GM19238 (cell line): ENCODE measurements around the gene MPPED1.

ENCODE experiments used
- DNase-seq: peaks from one replicate; pipeline ENCODE4 v3.0.0; 2011; ENCODE audit warnings: low spot score; ENCODE audit not compliant: insufficient read length

MPPED1 gene

GRCh38 chr22:43392385-43392989, 19.3 kb upstream of the MPPED1 start:
- no peak for DNase-seq

- DNase-seq: no peak
These were observed 18.5 kb upstream of the MPPED1 start for GRCh38 chr22:43393132-43393843.

DNA sequence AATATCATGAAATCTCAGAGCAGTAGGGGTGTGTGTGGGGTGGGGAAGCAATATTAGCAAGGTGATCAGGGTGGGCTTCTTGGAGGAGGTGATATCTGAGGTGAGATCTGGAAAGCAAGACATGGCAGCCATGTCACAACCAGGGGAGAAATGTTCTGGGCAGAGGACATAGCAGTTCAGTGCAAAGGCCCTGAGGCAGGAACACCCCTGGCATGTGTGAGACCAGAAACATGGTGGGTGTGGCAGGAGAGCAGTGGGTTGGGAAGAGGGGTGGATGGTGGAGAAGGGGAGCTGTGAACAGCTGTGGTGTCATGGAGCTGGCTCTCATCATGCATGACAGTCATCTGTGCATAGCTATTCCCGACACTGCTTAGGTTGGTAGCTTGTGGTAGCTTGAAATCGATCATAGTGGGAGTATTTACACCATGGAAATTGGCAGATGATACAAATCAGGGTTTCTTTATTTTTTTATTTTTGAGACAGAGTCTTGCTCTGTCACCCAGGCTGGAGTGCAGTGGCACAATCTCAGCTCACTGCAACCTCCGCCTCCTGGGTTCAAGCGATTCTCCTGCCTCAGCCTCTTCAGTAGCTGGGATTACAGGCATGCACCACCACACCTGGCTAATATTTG, 17.9 kb upstream of the MPPED1 start:
- DNase-seq: no peak

DNA sequence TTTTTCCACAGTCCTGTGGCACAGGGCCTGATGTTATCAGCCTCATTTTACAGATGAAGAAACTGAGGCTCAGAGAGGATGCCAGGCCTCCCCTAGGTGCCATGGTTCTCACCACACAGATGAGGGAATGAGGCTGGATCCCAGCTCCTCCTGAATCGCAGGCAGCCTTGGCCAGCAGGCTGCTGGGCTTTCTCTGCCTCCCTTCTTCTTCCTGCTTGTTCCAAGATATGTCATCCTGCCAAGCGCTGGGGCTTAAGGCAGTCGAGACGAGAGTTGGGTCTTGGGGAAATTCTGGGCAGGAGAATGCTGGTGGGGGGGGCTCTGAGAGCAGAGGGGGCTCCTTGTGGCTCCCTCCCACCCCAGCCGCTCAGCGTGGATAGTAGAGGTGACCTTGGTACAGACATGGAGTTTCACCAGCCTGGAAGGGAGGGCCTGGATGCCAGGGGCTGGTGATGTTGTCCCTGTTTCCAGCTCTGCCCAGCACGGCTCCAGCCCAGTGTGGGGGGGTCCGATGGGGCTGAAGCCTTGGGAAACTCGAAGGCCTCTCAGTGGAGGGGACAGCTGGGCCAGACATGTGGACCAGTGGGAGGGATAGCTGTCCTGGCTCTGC, 16.6 kb upstream of the MPPED1 start:
- DNase-seq: no peak

DNA sequence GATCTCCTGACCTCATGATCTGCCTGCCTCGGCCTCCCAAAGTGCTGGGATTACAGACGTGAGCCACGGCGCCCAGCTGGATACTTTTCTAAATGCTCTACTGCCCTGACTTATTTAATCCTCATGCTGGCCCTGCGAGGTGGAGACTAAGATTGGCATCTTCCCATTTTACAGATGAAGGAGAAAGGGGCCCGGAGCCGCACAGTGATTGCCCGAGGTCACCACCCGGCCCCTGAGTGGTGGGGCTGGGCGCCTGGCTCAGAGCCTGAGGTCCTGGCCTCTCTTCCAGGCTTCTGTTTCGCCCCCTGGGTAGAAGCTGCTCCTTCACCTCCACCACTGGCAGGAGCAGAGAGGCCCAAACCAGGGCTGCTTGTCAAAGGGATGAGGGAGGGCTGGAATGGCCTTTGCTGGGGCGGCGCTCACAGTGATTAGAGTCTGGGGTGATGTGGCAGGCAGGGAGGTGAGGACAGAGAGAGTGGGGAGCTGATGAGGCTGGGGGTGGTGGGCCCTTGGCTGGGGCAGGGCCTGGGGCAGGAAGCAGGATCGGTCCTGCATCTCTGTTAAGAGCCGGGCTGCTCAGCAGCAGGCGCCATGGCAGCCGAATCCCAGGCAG, 15.4 kb upstream of the MPPED1 start:
- DNase-seq: no peak

- DNase-seq: no peak
These were observed 14.8 kb upstream of the MPPED1 start for GRCh38 chr22:43396934-43397457.

- no peak for DNase-seq
These were observed 14.0 kb upstream of the MPPED1 start for GRCh38 chr22:43397766-43398165.

GRCh38 chr22:43398246-43398645, 13.6 kb upstream of the MPPED1 start:
- DNase-seq: no peak

DNA sequence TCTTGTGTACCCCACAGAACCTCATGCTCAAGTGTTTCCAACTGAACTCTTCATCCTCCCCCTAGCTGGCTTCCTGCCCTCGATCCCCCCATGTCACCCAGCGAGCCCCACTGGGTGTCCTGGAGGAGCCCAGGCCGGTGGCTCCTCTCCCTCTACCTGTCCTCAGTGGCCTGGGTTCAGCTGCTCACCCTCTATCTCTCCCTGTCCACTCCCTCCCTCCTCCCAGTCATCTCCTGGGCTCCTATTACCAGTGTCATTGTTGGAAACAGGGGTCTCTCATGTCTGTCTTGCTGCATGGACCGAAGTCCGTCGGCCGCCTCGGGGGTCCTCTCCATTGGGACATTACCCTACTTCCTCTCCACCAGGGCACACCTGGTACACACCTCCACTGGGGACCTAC, 12.9 kb upstream of the MPPED1 start:
- no peak for DNase-seq

- no peak for DNase-seq
These were observed 12.4 kb upstream of the MPPED1 start for GRCh38 chr22:43399338-43399979.

GRCh38 chr22:43399980-43400358, 11.8 kb upstream of the MPPED1 start:
- DNase-seq: no peak

- no peak for DNase-seq
These were observed 11.4 kb upstream of the MPPED1 start for GRCh38 chr22:43400449-43400848.

DNA sequence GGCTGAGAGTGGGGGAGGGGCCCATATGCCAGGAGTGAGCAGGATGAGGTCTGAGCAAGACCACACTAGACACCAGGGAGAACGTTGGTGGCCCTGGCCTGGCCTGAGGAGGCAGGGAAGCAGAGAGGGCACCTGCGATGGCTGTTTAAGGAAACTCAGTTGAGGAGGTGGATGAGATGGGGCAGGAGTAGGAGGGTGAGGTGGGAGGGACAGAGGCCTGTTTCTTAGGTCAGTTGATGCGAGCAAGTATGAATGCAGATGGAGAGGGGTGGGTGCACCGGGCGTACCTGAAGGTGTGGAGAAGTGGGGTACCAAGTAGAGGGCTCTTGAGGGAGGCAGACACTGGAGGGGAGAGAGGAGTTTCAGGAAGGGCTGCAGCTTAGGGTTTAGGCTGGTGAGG, 10.6 kb upstream of the MPPED1 start:
- no peak for DNase-seq

DNA sequence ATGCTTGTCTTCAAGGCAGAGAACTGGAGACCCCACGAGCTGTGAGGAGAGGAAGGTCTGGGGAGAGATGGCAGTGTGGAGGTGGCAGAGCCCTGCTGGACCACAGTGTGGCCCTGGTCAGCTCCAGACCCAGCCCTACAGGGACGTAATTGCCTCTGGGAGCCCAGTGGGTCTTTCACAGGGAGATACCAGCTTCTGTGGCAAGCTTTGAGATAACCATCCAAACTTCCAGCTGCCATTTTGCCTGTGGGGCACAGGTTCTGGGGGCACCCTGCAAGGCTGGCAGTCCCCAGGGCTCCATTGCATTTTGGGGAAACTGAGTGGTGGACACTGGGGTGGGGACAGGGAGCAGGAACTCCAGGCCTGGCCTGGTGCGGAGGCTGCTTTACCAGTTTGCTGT, 10.2 kb upstream of the MPPED1 start:
- DNase-seq: no peak

- DNase-seq: no peak
These were observed 9.7 kb upstream of the MPPED1 start for GRCh38 chr22:43402128-43402527.

DNA sequence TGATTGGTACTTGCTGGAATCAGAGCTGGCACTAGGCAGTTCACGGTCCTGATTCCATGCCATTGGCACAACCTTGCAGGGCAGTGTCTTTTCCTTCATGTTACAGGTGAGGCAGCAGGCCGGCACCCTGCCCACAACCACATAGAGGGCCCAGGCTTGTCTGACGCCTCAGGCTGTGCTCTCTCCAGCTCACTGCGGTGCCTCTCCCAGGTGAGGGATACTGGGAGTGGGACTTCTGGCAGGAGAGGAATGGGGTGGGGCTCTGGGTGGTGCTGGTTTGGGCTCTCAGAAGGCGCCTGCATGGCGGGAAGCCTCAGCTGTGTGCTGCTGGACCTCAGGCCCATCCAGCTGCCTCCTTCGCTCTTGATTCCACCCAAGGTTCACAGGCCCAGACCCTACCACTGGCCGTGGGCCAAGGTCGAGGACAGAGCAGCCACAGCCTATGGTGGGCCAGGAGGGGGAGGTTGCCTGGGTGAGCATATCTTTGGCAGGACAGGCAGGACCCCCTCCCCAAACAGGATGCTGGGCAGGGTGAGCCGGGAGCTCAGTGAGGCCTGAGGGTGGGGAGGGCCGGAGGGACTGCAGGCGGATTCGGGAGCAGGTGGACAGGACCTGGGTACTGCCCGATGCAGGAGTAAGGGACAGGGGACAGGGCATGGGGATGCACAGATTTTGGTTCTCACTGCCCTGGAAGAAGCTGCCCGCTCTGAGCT, 7.0 kb upstream of the MPPED1 start:
- DNase-seq: no peak

GRCh38 chr22:43406186-43406790, 5.5 kb upstream of the MPPED1 start:
- DNase-seq: no peak

DNA sequence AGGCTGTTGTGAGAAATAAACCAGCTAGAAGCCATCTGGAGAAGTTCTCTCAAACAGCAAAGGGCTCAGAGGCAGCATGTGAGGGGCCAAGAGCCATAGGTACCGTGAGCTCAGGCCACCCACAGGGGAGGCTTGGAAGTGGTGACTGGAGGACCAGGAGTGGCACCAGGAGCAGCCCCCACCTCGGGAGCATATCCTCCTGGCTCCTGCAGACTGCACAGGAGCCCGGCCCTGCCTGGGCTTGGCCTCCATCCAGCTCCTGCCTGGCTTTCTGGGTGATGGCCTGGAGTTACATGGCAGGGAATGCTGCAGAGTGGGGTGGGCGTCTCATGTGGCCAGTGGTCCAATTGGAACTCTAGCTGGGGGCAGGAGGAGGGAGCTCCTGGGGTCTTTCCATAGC, 4.2 kb upstream of the MPPED1 start:
- no peak for DNase-seq

GRCh38 chr22:43408009-43408408, 3.8 kb upstream of the MPPED1 start:
- DNase-seq: no peak

- DNase-seq: no peak
These were observed 2.8 kb upstream of the MPPED1 start for GRCh38 chr22:43409046-43409445.
